Articular chondrocyte of knee joint (primary cell): ENCODE measurements around the gene COPG2. TPM values are rescaled to one million over a fixed set of nuclear protein-coding genes. Genes with fewer than 3 reads are reported as not detected.

Experiments
- small RNA-seq: library from RNA; depleted of rRNA; stranded (forward); fragments of <200 nt; gene quantifications from one replicate; pipeline ENCODE3, GENCODE V24; 2012
- total RNA-seq: library from RNA; depleted of rRNA; stranded (reverse); fragments of >200 nt; gene quantifications from 2 replicates; pipeline ENCODE4 v1.2.3, GENCODE V29; 2012

The COPG2 gene
- total RNA-seq, result 60.3 and 63.6 TPM in 2 replicates

GRCh38 chr7:130668258-130669084, at the start of gene COPG2:
Gene COPG2 (minus strand): TSS chr7:130668748. CDS start chr7:130668668, 80 bp downstream.

GRCh38 chr7:130491841-130492522, 176.6 kb downstream of the COPG2 start, which contains the start of gene MEST:
Gene MEST (plus strand): TSS chr7:130492085. CDS start chr7:130492314, 229 bp downstream.

Small RNA genes within 50 kb of the gene (small RNA-seq; reads per million reads assigned to genes)
- gene MIR335 (not detected), gene RF02148 (not detected), gene RF02149 (not detected), gene RF02150 (not detected), gene RNA5SP246 (1.7 reads per million, percentile 66 among the genes with 10 or more reads in this experiment)

Other genes starting within 250 kb of the COPG2 start
- gene CEP41, start 227.7 kb downstream of the COPG2 start, total RNA-seq, result 12.4 and 13.3 TPM in 2 replicates
- gene MEST, start 176.7 kb downstream of the COPG2 start, total RNA-seq, result 988 and 1,396 TPM in 2 replicates
- gene TSGA13, start 17.8 kb upstream of the COPG2 start, total RNA-seq, result not detected in 2 replicates
- 0.13 TPM in 1 of 2 replicates, not detected in the other for gene KLF14, start 65.5 kb upstream of the COPG2 start, total RNA-seq